GM12891 (cell line): Measurements from ENCODE around the gene HMG20A.

ENCODE experiments used
- DNase-seq: peaks from one replicate; pipeline ENCODE4 v3.0.0; 2011; ENCODE audit warnings: low spot score; ENCODE audit not compliant: insufficient read length
- FAIRE-seq: peaks from 2 replicates; lab custom pipeline; 2011; peaks lifted over from hg19 to GRCh38; lab: Jason Lieb, UNC
- PAX5 ChIP-seq: IDR thresholded peaks from 2 replicates; pipeline ENCODE4 v1.6.1; 2011; ENCODE audit warnings: low read length, moderate library complexity, mild to moderate bottlenecking; ENCODE audit not compliant: insufficient read depth, severe bottlenecking
- POLR2A ChIP-seq: IDR thresholded peaks from 2 replicates; pipeline ENCODE4 v1.6.1; 2011; ENCODE audit warnings: low read depth, low read length, control low read depth
- POLR2AphosphoS5 ChIP-seq: IDR thresholded peaks from 2 replicates; pipeline ENCODE4 v1.6.1; 2011; ENCODE audit warnings: low read depth, low read length, control low read depth
- POU2F2 ChIP-seq: IDR thresholded peaks from 2 replicates; pipeline ENCODE4 v1.6.1; 2011; ENCODE audit warnings: low read depth, mild to moderate bottlenecking, control low read depth, low read length, moderate library complexity
- SPI1 ChIP-seq: IDR thresholded peaks from 2 replicates; pipeline ENCODE4 v1.6.1; 2011; ENCODE audit warnings: low read depth, low read length, control low read depth
- TAF1 ChIP-seq: IDR thresholded peaks from 2 replicates; pipeline ENCODE4 v1.6.1; 2011; ENCODE audit warnings: low read depth, low read length, control low read depth

Gene HMG20A

GRCh38 chr15:77476995-77477394 lies 56.3 kb downstream of the HMG20A start:
- FAIRE-seq (no peak), DNase-seq (no peak)
- no peak for TF ChIP-seq TAF1
- no peak for TF ChIP-seq POLR2A
- TF ChIP-seq POU2F2: no peak
- TF ChIP-seq PAX5: no peak
- TF ChIP-seq POLR2AphosphoS5: no peak
- no peak for TF ChIP-seq SPI1

- DNase-seq (no peak), FAIRE-seq (no peak)
- no peak for TF ChIP-seq POU2F2
- no peak for TF ChIP-seq SPI1
- TF ChIP-seq POLR2AphosphoS5: no peak
- TF ChIP-seq TAF1: no peak
- TF ChIP-seq PAX5: no peak
- TF ChIP-seq POLR2A: no peak
These were observed 57.4 kb downstream of the HMG20A start for GRCh38 chr15:77478051-77478450.

GRCh38 chr15:77479015-77479414 lies 58.3 kb downstream of the HMG20A start:
- TF ChIP-seq POLR2A: no peak
- TF ChIP-seq SPI1: no peak
- no peak for TF ChIP-seq POLR2AphosphoS5
- TF ChIP-seq POU2F2: no peak
- no peak for TF ChIP-seq TAF1
- TF ChIP-seq PAX5: no peak
- FAIRE-seq (no peak), DNase-seq (no peak)

GRCh38 chr15:77480859-77481633 lies 60.4 kb downstream of the HMG20A start:
- TF ChIP-seq POU2F2: no peak
- no peak for TF ChIP-seq POLR2AphosphoS5
- DNase-seq: no peak
- no peak for FAIRE-seq

- no peak for FAIRE-seq
- DNase-seq: no peak
- TF ChIP-seq TAF1 (no peak), POLR2A (no peak)
These were observed 61.0 kb downstream of the HMG20A start for GRCh38 chr15:77481670-77482069.

- no peak for DNase-seq
- no peak for FAIRE-seq
- TF ChIP-seq POLR2AphosphoS5 (no peak), POLR2A (no peak), TAF1 (no peak), POU2F2 (no peak), SPI1 (no peak), PAX5 (no peak)
These were observed 61.9 kb downstream of the HMG20A start for GRCh38 chr15:77482570-77482969.

- DNase-seq: no peak
- FAIRE-seq: no peak
These were observed 62.9 kb downstream of the HMG20A start for GRCh38 chr15:77483425-77484140.

GRCh38 chr15:77484994-77485393 lies 64.3 kb downstream of the HMG20A start:
- TF ChIP-seq POLR2AphosphoS5 (no peak), TAF1 (no peak), POU2F2 (no peak), POLR2A (no peak), SPI1 (no peak), PAX5 (no peak)
- no peak for FAIRE-seq
- no peak for DNase-seq

More at GRCh38 chr15:77483425-77484140, 62.9 kb downstream of the HMG20A start:
- TF ChIP-seq SPI1 (no peak), POLR2A (no peak), POU2F2 (no peak), TAF1 (no peak), PAX5 (no peak), POLR2AphosphoS5 (no peak)

- FAIRE-seq: no peak
- no peak for TF ChIP-seq TAF1
- no peak for TF ChIP-seq SPI1
- no peak for TF ChIP-seq POLR2A
- no peak for TF ChIP-seq PAX5
- TF ChIP-seq POU2F2: no peak
- TF ChIP-seq POLR2AphosphoS5: no peak
- no peak for DNase-seq
These were observed 66.1 kb downstream of the HMG20A start for GRCh38 chr15:77486542-77487468.
